NCI-H82 treated with DMSO at 0.1 percent for 48 hours (cell line): ENCODE measurements around the gene CCSER2.

Experiments
- DNase-seq: peaks from one replicate; lab custom pipeline; 2025; ENCODE audit not compliant: unreplicated experiment; lab: John Stamatoyannopoulos, UW

CCSER2 gene

DNA sequence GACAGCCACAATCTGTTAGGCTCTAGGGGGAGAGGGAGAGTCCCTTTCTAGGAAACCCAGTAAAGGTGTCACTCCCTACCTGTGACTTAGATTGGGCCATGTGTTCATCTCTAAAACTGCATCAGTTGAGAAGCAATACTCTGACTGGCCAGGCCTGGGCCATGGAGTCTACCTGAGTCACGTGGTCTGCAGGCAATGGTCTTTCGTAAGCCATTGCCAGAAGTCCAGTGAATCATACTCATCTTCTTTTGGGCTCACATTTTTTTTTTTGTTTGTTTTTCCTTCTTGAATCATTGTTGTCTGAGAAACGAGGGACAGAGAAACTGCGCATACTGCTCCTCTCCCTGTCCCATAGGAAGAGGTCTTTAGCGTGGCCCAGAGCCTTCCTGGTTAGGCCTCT is 215.6 kb downstream of the CCSER2 start:
- DNase-seq, result no peak

DNA sequence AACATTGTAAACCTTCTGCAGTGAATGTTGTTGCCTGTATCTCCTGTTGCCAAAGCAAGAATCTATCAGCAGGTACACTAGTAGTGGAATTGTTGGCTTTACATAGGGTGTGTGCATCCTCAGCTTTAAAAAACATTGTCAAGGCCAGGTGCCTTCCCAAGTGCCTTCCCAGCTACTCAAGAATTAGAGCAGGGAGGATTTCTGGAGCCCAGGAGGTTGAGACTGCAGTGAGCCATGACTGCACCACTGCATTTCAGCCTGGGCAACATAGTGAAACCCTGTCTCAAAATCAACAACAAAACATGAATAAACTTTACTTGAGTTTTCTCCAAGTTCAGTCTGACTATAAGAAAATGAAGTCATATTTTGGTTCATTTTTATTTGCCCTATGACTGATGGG is 217.3 kb downstream of the CCSER2 start:
- no peak for DNase-seq

DNA sequence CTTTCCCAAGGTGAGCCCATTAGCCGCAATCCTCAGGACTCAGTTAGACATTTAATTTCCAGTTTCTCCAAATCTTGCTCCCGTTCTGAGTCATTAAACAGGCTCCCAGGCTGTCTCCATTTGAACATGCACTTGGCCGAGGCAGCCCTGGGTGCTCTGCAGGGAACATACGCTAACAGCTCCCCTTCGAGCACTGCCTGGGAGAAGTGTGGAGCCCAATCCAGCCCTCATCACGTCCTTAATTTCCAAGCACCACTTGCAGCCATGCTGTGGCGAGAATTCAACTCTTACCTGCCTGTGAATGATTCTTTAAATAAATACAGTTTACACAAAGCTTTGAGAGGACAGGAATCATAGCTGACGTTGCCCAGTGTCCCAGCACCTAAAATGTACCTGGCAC is 218.2 kb downstream of the CCSER2 start:
- no peak for DNase-seq

DNA sequence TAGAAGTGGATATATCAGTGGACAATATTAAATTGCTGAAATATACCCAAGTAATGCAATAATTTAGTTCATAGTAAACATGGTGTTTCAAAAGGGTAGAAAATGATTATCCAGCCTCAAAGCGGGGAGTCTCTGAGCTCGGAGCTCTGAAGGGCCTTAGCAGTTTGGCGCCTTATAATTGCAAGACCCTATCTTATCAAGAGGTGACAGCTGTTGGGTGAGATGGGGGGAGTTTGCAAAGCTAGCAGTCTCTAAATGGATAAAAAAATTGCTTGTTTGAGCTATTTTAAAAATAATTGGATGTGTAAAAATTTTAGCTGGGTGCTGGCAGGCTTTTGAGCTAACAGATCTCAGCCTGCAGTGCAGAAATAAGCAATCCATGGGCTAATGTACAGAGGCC is 219.2 kb downstream of the CCSER2 start:
- DNase-seq, result no peak

DNA sequence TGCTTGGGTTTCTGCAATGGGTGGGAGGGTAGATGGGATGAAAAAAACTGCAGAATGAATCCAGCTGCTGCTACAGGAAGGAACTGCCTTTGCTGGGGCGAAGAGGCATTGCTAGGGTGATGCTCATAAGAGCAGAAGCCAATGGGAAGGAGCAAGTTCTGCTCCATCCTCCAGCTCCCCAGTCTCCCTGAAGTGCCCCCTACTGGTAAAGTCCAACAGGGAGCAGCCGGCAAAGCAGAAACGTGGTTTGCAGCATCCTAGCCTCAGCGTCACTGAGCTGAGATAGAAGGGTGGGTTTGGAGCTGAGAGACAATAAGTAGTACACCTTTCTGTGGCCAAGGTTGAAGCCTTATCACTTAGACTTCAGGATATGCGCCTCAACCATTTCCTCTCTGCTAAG is 220.5 kb downstream of the CCSER2 start:
- no peak for DNase-seq

DNA sequence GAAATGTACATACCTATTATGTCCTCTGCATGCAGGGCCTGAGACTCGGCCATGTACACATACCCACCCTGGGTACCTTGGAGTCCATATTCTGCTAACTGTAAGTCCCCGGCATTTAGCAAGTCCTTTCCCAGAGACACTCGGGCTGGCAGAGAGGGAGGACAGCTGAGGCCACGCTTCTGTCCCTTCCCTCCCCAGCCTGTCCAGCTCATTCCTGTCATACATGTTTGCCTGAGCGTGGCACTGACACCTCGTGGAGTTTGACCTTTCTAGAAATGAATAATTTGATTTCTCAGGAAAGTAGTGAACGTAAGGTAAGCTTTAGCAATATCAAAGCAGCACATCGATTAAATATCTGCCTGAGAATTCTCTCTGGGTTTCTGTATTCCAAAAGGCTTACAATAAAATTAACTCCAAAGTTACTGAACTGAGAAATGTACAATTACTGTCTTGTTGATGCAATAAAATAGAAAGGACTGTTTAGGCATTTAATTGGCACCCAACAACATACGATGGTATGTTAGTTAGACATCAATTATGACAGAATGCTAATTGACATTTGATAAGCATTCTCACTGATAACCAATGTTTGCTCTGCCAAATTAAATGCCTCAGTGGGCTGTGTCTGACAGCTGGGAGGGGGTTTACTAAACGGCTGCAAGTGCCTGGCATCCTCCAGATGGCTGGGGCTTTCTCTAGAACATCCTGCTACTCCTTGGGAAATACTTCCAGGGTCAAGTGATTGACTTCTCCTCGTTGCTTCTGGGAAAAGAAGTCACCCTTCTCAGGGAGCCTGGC is 221.2 kb downstream of the CCSER2 start:
- no peak for DNase-seq

DNA sequence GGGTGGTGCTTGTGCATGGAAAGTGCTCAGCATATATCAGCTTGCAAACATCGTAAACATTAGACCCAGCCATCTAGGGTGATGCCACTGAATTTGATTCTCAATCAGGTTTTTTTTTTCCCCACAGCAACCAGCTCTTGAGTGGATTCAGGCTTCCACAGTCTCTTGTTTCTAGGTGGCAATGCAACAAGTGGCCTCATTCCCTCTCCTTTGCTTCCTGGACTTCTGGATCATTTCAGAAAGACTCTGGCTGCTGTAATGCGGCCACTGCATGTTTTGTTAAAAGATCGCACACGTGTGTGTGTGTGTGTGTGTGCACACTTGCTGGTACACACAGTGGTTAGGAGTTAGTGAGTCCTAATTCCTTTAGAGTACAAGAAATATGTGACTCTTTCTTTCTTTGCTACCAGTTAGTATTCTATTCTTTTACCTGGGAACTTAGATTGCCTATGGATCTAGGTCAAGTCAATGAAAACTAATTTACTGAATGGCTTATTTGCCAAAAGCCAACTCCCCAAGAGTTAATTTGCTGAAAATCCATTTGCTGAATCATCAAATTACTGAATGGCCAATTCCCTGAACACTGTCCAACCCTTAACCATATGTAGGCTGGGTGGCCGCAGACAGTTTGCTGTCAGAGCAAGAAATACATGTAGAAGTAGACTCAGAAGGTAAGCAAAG is 222.5 kb downstream of the CCSER2 start:
- DNase-seq, result no peak

DNA sequence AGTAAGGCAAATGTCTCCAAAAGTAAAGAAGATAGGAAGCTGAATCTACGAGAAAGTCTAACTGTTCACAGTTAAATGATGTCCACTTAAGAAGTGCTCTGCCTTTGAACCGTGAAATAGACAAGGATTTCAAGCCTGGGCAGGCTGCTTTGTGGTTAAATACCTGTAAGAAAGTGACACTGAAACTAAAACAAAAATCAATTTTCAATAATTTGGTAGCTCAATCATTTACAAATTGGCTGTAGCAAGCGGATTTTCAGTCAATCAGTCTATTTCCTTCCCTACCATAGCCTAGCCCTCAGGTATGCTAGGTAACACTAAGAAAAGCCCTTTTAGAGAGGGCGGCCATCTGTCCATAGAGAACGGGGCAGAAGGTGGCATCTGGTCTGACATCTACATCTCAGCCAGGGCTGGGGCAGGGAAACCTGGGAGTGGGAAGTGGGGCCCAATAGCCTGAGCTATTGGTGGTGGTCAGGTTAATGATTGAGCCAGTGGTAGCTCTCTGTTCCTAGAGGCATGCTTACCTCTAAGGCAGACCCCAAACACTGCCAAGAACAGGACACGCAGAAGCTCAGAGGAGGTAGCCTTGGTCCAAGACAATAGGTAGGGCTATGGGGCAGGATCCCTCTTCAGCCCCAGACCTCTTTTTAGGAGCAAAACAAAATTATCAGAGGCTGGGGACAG is 223.2 kb downstream of the CCSER2 start:
- no peak for DNase-seq

DNA sequence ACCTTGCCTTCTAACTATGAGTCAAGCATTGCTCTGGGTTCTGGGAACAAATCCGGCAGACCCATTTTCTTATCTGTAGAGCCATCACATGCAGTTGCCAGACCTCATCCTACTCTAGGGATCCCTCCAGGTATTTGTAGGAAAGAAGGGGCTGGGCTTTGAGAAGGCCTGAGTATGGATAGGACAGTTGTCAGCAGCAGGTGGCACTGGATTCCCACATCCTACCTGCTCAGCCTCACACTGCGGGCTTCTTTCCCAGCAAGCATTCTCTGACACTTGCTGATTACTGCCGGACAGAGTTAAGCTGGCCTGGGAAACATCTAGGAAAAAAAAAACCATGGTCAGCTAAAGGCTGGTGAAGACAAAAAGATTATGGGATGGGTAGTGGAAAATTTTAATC is 224.1 kb downstream of the CCSER2 start:
- DNase-seq, result no peak

DNA sequence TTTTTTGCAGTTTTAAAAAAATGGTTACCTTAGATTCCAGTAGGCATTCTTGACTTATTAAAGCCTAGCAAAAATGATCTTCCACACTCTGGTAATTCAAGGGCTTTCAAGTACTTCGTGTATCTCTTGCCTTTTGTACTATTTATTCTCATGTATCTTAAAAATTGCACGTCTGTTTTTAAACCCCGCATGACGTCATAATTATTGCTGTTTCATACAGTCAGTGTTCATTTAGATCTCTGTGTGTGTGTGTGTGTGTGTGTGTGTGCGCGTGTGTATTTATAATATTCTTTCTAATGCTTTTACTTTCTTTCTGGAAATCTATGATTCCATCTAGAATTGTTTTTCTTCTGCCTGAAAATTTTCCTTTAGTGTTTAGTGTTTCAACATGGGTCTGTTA is 234.2 kb downstream of the CCSER2 start:
- no peak for DNase-seq

DNA sequence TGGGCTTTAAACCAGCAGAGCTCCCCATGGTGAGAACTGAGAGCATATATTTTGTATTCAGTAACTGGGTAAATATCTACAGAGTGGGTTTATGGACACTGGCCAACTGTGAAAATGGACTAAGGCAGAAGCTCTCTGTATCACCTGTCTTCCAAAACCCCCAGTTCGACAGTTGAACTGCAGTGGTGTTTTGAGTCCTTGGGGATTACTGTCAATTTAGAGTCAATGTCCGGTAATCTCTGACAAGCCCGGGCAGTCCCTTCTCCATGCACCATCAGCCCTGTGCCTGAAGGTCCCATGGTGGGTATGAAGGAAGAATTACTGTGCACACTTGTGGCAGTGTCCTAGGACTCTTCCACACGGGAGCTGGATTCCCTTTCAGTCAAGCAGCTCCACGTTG is 235.0 kb downstream of the CCSER2 start:
- no peak for DNase-seq

DNA sequence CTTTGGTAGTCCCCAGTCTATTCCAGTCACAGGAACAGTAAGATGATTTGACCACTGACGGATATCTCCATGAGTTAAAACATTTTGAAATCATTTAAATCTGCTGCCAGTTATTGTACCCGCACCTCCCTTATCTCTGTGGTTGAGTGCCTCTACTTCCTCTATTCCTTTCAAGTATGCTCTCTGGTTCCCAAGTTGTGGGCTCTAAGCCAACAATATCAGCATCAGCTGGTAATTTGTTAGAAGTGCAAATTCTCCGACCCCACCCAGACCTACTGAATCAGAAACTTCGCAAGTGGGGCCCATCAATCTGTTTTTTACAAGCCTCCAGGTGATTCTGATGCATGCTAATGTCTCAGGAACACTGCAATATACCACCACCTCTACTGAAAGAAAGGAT is 235.5 kb downstream of the CCSER2 start:
- DNase-seq, result no peak

DNA sequence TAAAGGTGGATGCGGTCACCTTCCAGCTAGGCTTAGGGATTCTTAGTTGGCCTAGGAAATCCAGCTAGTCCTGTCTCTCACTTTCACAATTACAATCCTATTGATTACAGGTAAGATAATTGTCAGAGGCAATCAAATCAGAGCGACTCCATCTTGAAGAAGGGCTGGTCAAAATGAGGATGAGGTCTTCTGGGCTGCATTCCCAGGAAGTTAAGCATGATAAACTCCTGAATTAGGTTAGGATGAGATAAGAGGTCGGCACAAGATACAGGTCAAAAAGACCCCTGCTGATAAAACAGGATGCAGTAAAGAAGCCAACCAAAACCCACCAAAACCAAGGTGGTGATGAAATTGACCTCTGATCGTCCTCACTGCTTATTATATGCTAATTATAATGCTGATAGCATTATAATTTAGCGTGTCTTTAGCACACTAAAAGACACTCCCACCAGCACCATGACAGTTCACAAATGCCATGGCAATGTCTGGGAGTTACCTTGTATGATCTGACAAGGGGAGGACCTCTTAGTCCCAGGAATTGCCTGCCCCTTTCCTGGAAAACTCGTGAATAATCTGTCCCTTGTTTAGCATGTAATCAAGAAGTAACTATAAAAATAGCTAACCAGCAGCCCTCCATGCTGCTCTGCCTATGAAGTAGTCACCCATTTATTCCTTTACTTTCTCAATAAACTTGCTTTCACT is 237.6 kb downstream of the CCSER2 start:
- no peak for DNase-seq

DNA sequence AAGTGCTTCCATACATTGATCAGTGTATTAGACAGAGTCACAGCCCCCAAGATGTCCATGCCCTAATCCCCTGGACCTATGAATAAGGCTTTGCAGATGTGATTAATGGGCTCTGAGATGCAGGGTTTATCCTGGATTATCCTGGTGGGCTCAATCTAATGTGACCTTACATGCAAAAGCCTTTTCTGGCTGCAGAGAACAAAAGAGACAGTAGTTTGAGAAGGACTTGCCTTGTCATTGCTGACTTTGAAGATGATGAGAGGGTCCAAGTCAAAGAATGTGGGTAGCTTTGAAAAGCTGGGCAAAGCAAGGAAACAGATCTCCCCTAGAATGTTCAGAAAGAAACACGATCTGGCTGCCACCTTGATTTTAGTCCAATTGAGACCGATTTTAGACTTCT is 238.7 kb downstream of the CCSER2 start:
- peak; percentile 76 for DNase-seq
